Neural progenitor cell (in vitro differentiated cells): ENCODE results near the gene POLR3A. TPM values are rescaled to one million over a fixed set of nuclear protein-coding genes. Genes with fewer than 3 reads are reported as not detected.

Source experiments
- DNase-seq: peaks from one replicate; pipeline ENCODE4 v3.0.0-alpha.2; 2016; ENCODE audit warnings: low spot score
- H2AFZ ChIP-seq: fragments of 200-600 bp; sonication (generic); replicated peaks from 2 replicates; pipeline ENCODE4 v1.6.1; 2016; ENCODE audit warnings: antibody characterized with exemption
- H3F3A ChIP-seq: fragments of 200-600 bp; sonication (generic); 2 replicates; pipeline ENCODE4 v1.6.1; 2016; ENCODE audit warnings: antibody characterized with exemption, low read depth
- H3K27ac ChIP-seq: fragments of 200-600 bp; sonication (generic); 2 replicates; pipeline ENCODE4 v1.5.1; 2016; ENCODE audit warnings: mild to moderate bottlenecking
- H3K27me3 ChIP-seq: fragments of 200-600 bp; sonication (generic); 2 replicates; pipeline ENCODE4 v1.6.1; 2016; ENCODE audit warnings: mild to moderate bottlenecking, moderate library complexity
- H3K36me3 ChIP-seq: fragments of 200-600 bp; sonication (generic); 2 replicates; pipeline ENCODE4 v1.5.1; 2016
- H3K4me1 ChIP-seq: fragments of 200-600 bp; sonication (generic); 2 replicates; pipeline ENCODE4 v1.6.1; 2016; ENCODE audit warnings: mixed run types
- H3K4me2 ChIP-seq: fragments of 200-600 bp; sonication (generic); 2 replicates; pipeline ENCODE4 v1.6.1; 2016
- H3K4me3 ChIP-seq: fragments of 200-600 bp; sonication (generic); 2 replicates; pipeline ENCODE4 v1.5.1; 2016
- H3K79me2 ChIP-seq: fragments of 200-600 bp; sonication (generic); 2 replicates; pipeline ENCODE4 v1.6.1; 2016; ENCODE audit warnings: low read depth
- H3K9ac ChIP-seq: fragments of 200-600 bp; sonication (generic); 2 replicates; pipeline ENCODE4 v1.6.1; 2016
- H3K9me3 ChIP-seq: fragments of 200-600 bp; sonication (generic); 2 replicates; pipeline ENCODE4 v1.5.1; 2016; ENCODE audit warnings: low read depth
- H4K20me1 ChIP-seq: fragments of 200-600 bp; sonication (generic); 2 replicates; pipeline ENCODE4 v1.6.1; 2016; ENCODE audit warnings: low read depth
- H3K27ac Mint-ChIP-seq: 3 replicates; pipeline ENCODE4 v1.8.0; 2021; ENCODE audit warnings: mixed read lengths
- H3K27me3 Mint-ChIP-seq: 2 replicates; pipeline ENCODE4 v1.8.0; 2022; ENCODE audit warnings: low read depth, mild to moderate bottlenecking, inconsistent platforms, moderate library complexity, mixed read lengths; ENCODE audit not compliant: insufficient read depth
- H3K36me3 Mint-ChIP-seq: 3 replicates; pipeline ENCODE4 v1.8.0; 2021; ENCODE audit warnings: mixed read lengths
- H3K4me1 Mint-ChIP-seq: 3 replicates; pipeline ENCODE4 v1.8.0; 2021; ENCODE audit warnings: mixed read lengths
- H3K4me3 Mint-ChIP-seq: 3 replicates; pipeline ENCODE4 v1.8.0; 2021; ENCODE audit warnings: mild to moderate bottlenecking, moderate library complexity, mixed read lengths
- H3K9me3 Mint-ChIP-seq: 3 replicates; pipeline ENCODE4 v1.8.0; 2020; ENCODE audit warnings: mixed read lengths
- EZH2 ChIP-seq: fragments of 200-600 bp; sonication (generic); IDR thresholded peaks from 2 replicates; pipeline ENCODE4 v1.6.1; 2017; ENCODE audit warnings: antibody characterized with exemption, mild to moderate bottlenecking, moderate library complexity
- EZH2phosphoT487 ChIP-seq: fragments of 200-600 bp; sonication (generic); IDR thresholded peaks from 2 replicates; pipeline ENCODE4 v1.6.1; 2017; ENCODE audit warnings: antibody characterized with exemption
- total RNA-seq: library from RNA; depleted of rRNA; stranded (reverse); fragments of >200 nt; gene quantifications from 2 replicates; pipeline ENCODE4 v1.2.3, GENCODE V29; 2015; ENCODE audit warnings: low replicate concordance
- TF ChIP-seq, protein P1 (sequence below): fragments of 200-600 bp; sonication (generic); IDR thresholded peaks from 2 replicates; pipeline ENCODE4 v1.5.1; 2017; ENCODE audit warnings: antibody characterized with exemption, mild to moderate bottlenecking

The POLR3A gene
- total RNA-seq, 1 donor from 2014 or later = 16.0 TPM

DNA sequence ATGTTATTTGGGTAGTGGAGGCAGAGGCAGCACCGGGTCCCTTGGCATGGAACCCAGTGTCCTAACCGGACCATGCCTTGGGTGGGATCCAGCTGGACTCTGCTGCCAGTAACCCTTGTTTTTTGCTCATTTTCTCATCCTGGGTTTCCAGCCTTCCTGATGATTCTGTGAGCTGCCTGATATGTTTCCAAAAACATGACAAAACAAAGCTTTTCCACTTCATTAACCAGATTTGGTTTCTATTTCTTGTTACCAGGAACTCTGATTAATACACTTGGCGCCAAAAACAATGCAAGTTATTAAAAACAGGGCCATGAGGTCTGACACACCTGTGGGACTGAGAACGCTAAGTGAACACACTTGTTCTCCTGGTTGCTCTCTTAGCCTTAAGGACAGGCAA is 69.9 kb downstream of the POLR3A start:
- H3K4me1 ChIP-seq = no peaks in the 10 kb centered on the region
- Mint-ChIP-seq H3K36me3 (no peaks in the 10 kb centered on the region), H3K27me3 (no peaks in the 10 kb centered on the region), H3K4me3 (no peak overlapping the region), H3K27ac (peak overlapping the region; percentile 83), H3K4me1 (peaks cover 8% of the 10 kb centered on the region), H3K9me3 (peaks cover 12% of the 10 kb centered on the region)
- H3K9me3 ChIP-seq = peaks cover 8% of the 10 kb centered on the region
- H4K20me1 ChIP-seq = no peaks in the 10 kb centered on the region
- H3K4me3 ChIP-seq = no peak overlapping the region
- no peak for DNase-seq
- no peak overlapping the region for H3K27ac ChIP-seq
- H3K36me3 ChIP-seq = no peaks in the 10 kb centered on the region
- H3K27me3 ChIP-seq = no peaks in the 10 kb centered on the region
- H3K9ac ChIP-seq = no peak overlapping the region
- H3K79me2 ChIP-seq = no peaks in the 10 kb centered on the region
- no peak overlapping the region for H2AFZ ChIP-seq
- H3K4me2 ChIP-seq = no peak overlapping the region
- H3F3A ChIP-seq = no peaks in the 10 kb centered on the region
- TF ChIP-seq, protein P1, sequence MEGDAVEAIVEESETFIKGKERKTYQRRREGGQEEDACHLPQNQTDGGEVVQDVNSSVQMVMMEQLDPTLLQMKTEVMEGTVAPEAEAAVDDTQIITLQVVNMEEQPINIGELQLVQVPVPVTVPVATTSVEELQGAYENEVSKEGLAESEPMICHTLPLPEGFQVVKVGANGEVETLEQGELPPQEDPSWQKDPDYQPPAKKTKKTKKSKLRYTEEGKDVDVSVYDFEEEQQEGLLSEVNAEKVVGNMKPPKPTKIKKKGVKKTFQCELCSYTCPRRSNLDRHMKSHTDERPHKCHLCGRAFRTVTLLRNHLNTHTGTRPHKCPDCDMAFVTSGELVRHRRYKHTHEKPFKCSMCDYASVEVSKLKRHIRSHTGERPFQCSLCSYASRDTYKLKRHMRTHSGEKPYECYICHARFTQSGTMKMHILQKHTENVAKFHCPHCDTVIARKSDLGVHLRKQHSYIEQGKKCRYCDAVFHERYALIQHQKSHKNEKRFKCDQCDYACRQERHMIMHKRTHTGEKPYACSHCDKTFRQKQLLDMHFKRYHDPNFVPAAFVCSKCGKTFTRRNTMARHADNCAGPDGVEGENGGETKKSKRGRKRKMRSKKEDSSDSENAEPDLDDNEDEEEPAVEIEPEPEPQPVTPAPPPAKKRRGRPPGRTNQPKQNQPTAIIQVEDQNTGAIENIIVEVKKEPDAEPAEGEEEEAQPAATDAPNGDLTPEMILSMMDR = no peak
- no peak for TF ChIP-seq EZH2phosphoT487
- no peak for TF ChIP-seq EZH2

DNA sequence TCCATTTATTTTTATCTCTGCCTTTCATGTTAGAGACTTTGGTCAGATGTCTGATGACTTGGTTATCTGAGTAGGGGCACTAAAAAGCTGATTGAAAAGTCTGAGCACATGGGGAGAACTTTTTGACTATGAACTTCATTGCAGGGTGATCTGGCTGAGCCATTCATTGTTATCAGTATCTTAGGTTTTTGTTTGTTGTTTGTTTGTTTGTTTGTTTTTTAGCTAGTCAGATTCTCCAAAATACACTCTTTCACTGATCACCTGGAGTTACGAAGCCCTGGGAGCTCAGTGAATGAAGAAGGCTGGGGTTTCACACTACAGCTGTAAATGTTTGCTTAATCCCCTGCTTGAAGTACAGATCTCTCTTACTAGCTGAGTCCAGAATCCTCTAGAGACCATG is 74.2 kb downstream of the POLR3A start:
- peaks cover 3% of the 10 kb centered on the region for H3K9me3 ChIP-seq
- H4K20me1 ChIP-seq = no peaks in the 10 kb centered on the region
- no peaks in the 10 kb centered on the region for H3F3A ChIP-seq
- H2AFZ ChIP-seq = no peak overlapping the region
- H3K79me2 ChIP-seq = no peaks in the 10 kb centered on the region
- H3K9ac ChIP-seq = no peak overlapping the region
- no peak overlapping the region for H3K4me3 Mint-ChIP-seq
- H3K4me3 ChIP-seq = no peak overlapping the region
- no peaks in the 10 kb centered on the region for H3K27me3 Mint-ChIP-seq
- no peaks in the 10 kb centered on the region for H3K36me3 ChIP-seq
- no peak overlapping the region for H3K27ac ChIP-seq
- no peak for DNase-seq
- H3K4me2 ChIP-seq = no peak overlapping the region
- no peaks in the 10 kb centered on the region for H3K4me1 ChIP-seq
- no peak for TF ChIP-seq EZH2
- TF ChIP-seq EZH2phosphoT487 = no peak
- TF ChIP-seq, protein P1 = no peak
- no peaks in the 10 kb centered on the region for H3K27me3 ChIP-seq
- peaks cover 2% of the 10 kb centered on the region for H3K36me3 Mint-ChIP-seq
- peaks cover 23% of the 10 kb centered on the region for H3K9me3 Mint-ChIP-seq
- H3K27ac Mint-ChIP-seq = no peak overlapping the region
- no peaks in the 10 kb centered on the region for H3K4me1 Mint-ChIP-seq

DNA sequence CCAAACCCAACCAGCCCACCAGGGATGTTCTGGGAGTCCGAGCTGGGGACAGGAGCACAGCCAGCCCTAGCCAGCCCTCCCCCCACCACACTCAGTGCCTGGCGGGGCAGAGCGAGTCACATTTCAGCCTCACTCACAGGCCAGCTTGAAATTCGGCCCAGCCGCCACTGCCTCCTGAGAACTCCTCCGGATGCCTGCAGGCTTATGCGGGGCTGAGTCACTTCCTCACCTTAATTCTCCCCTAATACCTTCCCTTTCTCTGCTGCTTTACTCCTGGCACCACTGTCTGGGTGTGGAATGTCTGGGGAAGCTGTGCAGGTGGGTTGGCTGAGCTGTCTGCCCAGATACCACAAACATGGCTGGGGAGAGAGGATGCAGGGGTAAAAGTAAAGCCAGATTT is 80.1 kb downstream of the POLR3A start:
- TF ChIP-seq, protein P1 = no peak
- TF ChIP-seq EZH2phosphoT487 = no peak
- no peak for TF ChIP-seq EZH2
- Mint-ChIP-seq H3K27me3 (peaks cover 6% of the 10 kb centered on the region), H3K4me1 (peaks cover 19% of the 10 kb centered on the region), H3K9me3 (peaks cover 26% of the 10 kb centered on the region), H3K36me3 (peaks cover 2% of the 10 kb centered on the region), H3K27ac (peak overlapping the region; percentile 97), H3K4me3 (no peak overlapping the region)
- Histone ChIP-seq H3K79me2 (no peaks in the 10 kb centered on the region), H2AFZ (peak overlapping the region; percentile 46), H3K9ac (no peak overlapping the region), H3K9me3 (peaks cover 3% of the 10 kb centered on the region), H3K27ac (no peak overlapping the region), H3K4me1 (peaks cover 7% of the 10 kb centered on the region), H3K36me3 (no peaks in the 10 kb centered on the region), H4K20me1 (no peaks in the 10 kb centered on the region), H3K4me3 (no peak overlapping the region), H3K27me3 (no peaks in the 10 kb centered on the region), H3F3A (peaks cover 13% of the 10 kb centered on the region), H3K4me2 (peak overlapping the region; percentile 30)
- peak; percentile 67 for DNase-seq
